IMR-90 (cell line): ENCODE results near the gene ADISSP. TPM values are rescaled to one million over a fixed set of nuclear protein-coding genes. Genes with fewer than 3 reads are reported as not detected.

ENCODE experiments used
- ATAC-seq: fragments of 200-7000 bp; cut with Tn5 transposase; 2 replicates; pipeline ENCODE4 v1.9.1; 2020; ENCODE audit warnings: low read depth, mild to moderate bottlenecking, moderate library complexity
- BruUV-seq: library from RNA; stranded (reverse); fragments of 400-500 nt; replicated peaks from 2 replicates; lab custom pipeline; 2021; lab: Mats Ljungman, UMichigan
- CTCF ChIA-PET: fragments of 300-600 bp; formaldehyde crosslinking; extraction: SDS; loops from one replicate; lab custom pipeline; 2021; ENCODE audit warnings: antibody characterized with exemption; lab: Yijun Ruan, JAX
- POLR2A ChIA-PET: fragments of 300-600 bp; sonication (Branson Sonifier 250); formaldehyde crosslinking; loops from one replicate; lab custom pipeline; 2022; ENCODE audit warnings: antibody characterized with exemption; ENCODE audit not compliant: unreplicated experiment; lab: Charles Lee
- DNase-seq: peaks from one replicate; pipeline ENCODE4 v3.0.0; 2013
- H2AFZ ChIP-seq: replicated peaks from 2 replicates; pipeline ENCODE3; 2013; ENCODE audit warnings: low read length, mild to moderate bottlenecking; ENCODE audit not compliant: poor library complexity
- H2AK5ac ChIP-seq: 2 replicates; pipeline ENCODE4 v1.6.1; 2013; ENCODE audit warnings: low read depth, low read length, inconsistent platforms
- H2AK9ac ChIP-seq: replicated peaks from 2 replicates; pipeline ENCODE3; 2013; ENCODE audit warnings: mild to moderate bottlenecking, low read depth, low read length, moderate library complexity; ENCODE audit not compliant: poor library complexity
- H2BK120ac ChIP-seq: 2 replicates; pipeline ENCODE4 v1.6.1; 2013; ENCODE audit warnings: low read depth, low read length, inconsistent platforms
- H2BK15ac ChIP-seq: 3 replicates; pipeline ENCODE4 v1.6.1; 2013; ENCODE audit warnings: low read depth, low read length, inconsistent platforms
- H2BK20ac ChIP-seq: 2 replicates; pipeline ENCODE4 v1.6.1; 2013; ENCODE audit warnings: low read depth, mild to moderate bottlenecking, inconsistent platforms, low read length, moderate library complexity
- H2BK5ac ChIP-seq: 2 replicates; pipeline ENCODE4 v1.6.1; 2013; ENCODE audit warnings: mild to moderate bottlenecking, low read depth, low read length, inconsistent platforms; ENCODE audit not compliant: poor library complexity, severe bottlenecking
- H3K14ac ChIP-seq: replicated peaks from 2 replicates; pipeline ENCODE4 v1.6.1; 2013; ENCODE audit warnings: low read depth, low read length, inconsistent platforms
- H3K18ac ChIP-seq: 2 replicates; pipeline ENCODE4 v1.6.1; 2013; ENCODE audit warnings: low read depth, low read length, control low read depth
- H3K23ac ChIP-seq: 2 replicates; pipeline ENCODE4 v1.6.1; 2013; ENCODE audit warnings: low read depth, low read length, inconsistent platforms
- H3K27ac ChIP-seq: 2 replicates; pipeline ENCODE4 v1.5.1; 2013; ENCODE audit warnings: mild to moderate bottlenecking, control low read depth, low read length; ENCODE audit not compliant: insufficient read depth
- H3K27me3 ChIP-seq: 2 replicates; pipeline ENCODE4 v1.6.1; 2013; ENCODE audit warnings: low read length; ENCODE audit not compliant: control insufficient read depth, insufficient read depth
- H3K36me3 ChIP-seq: 2 replicates; pipeline ENCODE4 v1.6.1; 2013; ENCODE audit warnings: low read length, mixed read lengths; ENCODE audit not compliant: control insufficient read depth, insufficient read depth
- H3K4ac ChIP-seq: 2 replicates; pipeline ENCODE4 v1.6.1; 2013; ENCODE audit warnings: low read depth, low read length, inconsistent platforms
- H3K4me1 ChIP-seq: 2 replicates; pipeline ENCODE4 v1.6.1; 2013; ENCODE audit warnings: low read length, mixed read lengths; ENCODE audit not compliant: control insufficient read depth, insufficient read depth
- H3K4me2 ChIP-seq: 2 replicates; pipeline ENCODE4 v1.6.1; 2013; ENCODE audit warnings: low read depth, mild to moderate bottlenecking, control low read depth, low read length, moderate library complexity
- H3K4me3 ChIP-seq: 2 replicates; pipeline ENCODE4 v1.5.1; 2013; ENCODE audit warnings: low read depth, mild to moderate bottlenecking, control low read depth, low read length, moderate library complexity; ENCODE audit not compliant: insufficient read depth
- H3K56ac ChIP-seq: 2 replicates; pipeline ENCODE4 v1.6.1; 2013; ENCODE audit warnings: low read length, inconsistent platforms; ENCODE audit not compliant: insufficient read depth; ENCODE audit errors: extremely low read depth
- H3K79me1 ChIP-seq, 2 experiments: 2 replicates each; pipeline ENCODE4 v1.6.1; 2013; ENCODE audit warnings: low read length in 2 of 2, inconsistent platforms in 1 of 2, low read depth in 1 of 2
- H3K9ac ChIP-seq: 2 replicates; pipeline ENCODE4 v1.6.1; 2013; ENCODE audit warnings: low read depth, low read length, control low read depth
- H3K9me1 ChIP-seq: 2 replicates; pipeline ENCODE4 v1.6.1; 2013; ENCODE audit warnings: low read length, inconsistent platforms; ENCODE audit not compliant: insufficient read depth
- H3K9me3 ChIP-seq: 2 replicates; pipeline ENCODE4 v1.6.1; 2013; ENCODE audit warnings: low read length; ENCODE audit not compliant: control insufficient read depth, insufficient read depth
- H4K20me1 ChIP-seq: 2 replicates; pipeline ENCODE4 v1.6.1; 2013; ENCODE audit warnings: low read length, inconsistent platforms; ENCODE audit not compliant: insufficient read depth
- H4K5ac ChIP-seq: 2 replicates; pipeline ENCODE4 v1.6.1; 2013; ENCODE audit warnings: mild to moderate bottlenecking, low read depth, low read length, control low read depth
- H4K8ac ChIP-seq, 2 experiments: 2 replicates each; pipeline ENCODE4 v1.6.1; 2013; ENCODE audit warnings: low read depth in 2 of 2, low read length in 2 of 2, control low read depth in 1 of 2, inconsistent platforms in 1 of 2
- H4K91ac ChIP-seq: 2 replicates; pipeline ENCODE4 v1.6.1; 2013; ENCODE audit warnings: low read depth, low read length, inconsistent platforms; ENCODE audit not compliant: insufficient read depth
- CEBPB ChIP-seq: IDR thresholded peaks from 2 replicates; pipeline ENCODE4 v1.6.1; 2012; ENCODE audit warnings: low read depth, low read length, improper control_type of control experiment
- CHD1 ChIP-seq: IDR thresholded peaks from 2 replicates; pipeline ENCODE4 v1.6.1; 2012; ENCODE audit warnings: low read depth, low read length, improper control_type of control experiment
- FOS ChIP-seq: fragments of 150-350 bp; IDR thresholded peaks from 2 replicates; pipeline ENCODE4 v1.6.1; 2016; ENCODE audit warnings: low read depth, low read length
- MAFK ChIP-seq: IDR thresholded peaks from 2 replicates; pipeline ENCODE4 v1.6.1; 2012; ENCODE audit warnings: low read depth, low read length, improper control_type of control experiment
- MAZ ChIP-seq: IDR thresholded peaks from 2 replicates; pipeline ENCODE4 v1.6.1; 2012; ENCODE audit warnings: low read depth, mild to moderate bottlenecking, low read length, improper control_type of control experiment, moderate library complexity, borderline replicate concordance
- MXI1 ChIP-seq: IDR thresholded peaks from 2 replicates; pipeline ENCODE4 v1.6.1; 2012; ENCODE audit warnings: low read depth, mild to moderate bottlenecking, low read length, moderate library complexity, borderline replicate concordance
- NFE2L2 ChIP-seq: fragments of 150-350 bp; IDR thresholded peaks from 2 replicates; pipeline ENCODE4 v1.6.1; 2016; ENCODE audit warnings: low read depth, mild to moderate bottlenecking, low read length
- POLR2A ChIP-seq: IDR thresholded peaks from 2 replicates; pipeline ENCODE4 v1.6.1; 2012; ENCODE audit warnings: mild to moderate bottlenecking, low read depth, low read length
- RAD21 ChIP-seq: IDR thresholded peaks from 2 replicates; pipeline ENCODE4 v1.6.1; 2012; ENCODE audit warnings: low read length, improper control_type of control experiment
- RCOR1 ChIP-seq: IDR thresholded peaks from 2 replicates; pipeline ENCODE4 v1.6.1; 2012; ENCODE audit warnings: mild to moderate bottlenecking, low read length, improper control_type of control experiment; ENCODE audit not compliant: insufficient replicate concordance
- RFX5 ChIP-seq: IDR thresholded peaks from 2 replicates; pipeline ENCODE4 v1.8.0; 2012; ENCODE audit warnings: low read depth, mild to moderate bottlenecking, low read length, moderate library complexity
- SMC3 ChIP-seq: fragments of 150-350 bp; IDR thresholded peaks from 2 replicates; pipeline ENCODE4 v1.6.1; 2016; ENCODE audit warnings: low read depth, mild to moderate bottlenecking, antibody characterized with exemption, low read length, moderate library complexity
- WGBS, 2 experiments: methylation state at CpG; one replicate each; pipeline versions ENCODE4 v1.1.5 to v1.1.7; 2013; ENCODE audit warnings: missing lambda C conversion rate in 2 of 2; ENCODE audit not compliant: insufficient read length in 1 of 2; ENCODE audit errors: extremely low coverage in 2 of 2; 5-methylcytosine and 5-hydroxymethylcytosine counted together
- dilution Hi-C: fragments of 300-500 bp; cut with HindIII; formaldehyde crosslinking; loops from one replicate; pipeline ENCODE4 v1.14.3; 2018; ENCODE audit warnings: low sequenced_read_pairs; ENCODE audit not compliant: unreplicated experiment
- in situ Hi-C: fragments of 300-500 bp; cut with MboI; formaldehyde crosslinking; loops from 3 replicates; pipeline ENCODE4 v1.14.3; 2019; ENCODE audit warnings: low sequenced_read_pairs, inconsistent platforms, mixed read lengths
- intact Hi-C: fragments of 100-400 bp; cut with micrococcal nuclease; formaldehyde crosslinking; loops from 2 replicates; pipeline ENCODE4 v1.10.0; 2022
- polyA plus RNA-seq, 3 experiments: library from polyadenylated mRNA; depleted of rRNA; stranded (reverse); fragments of >200 nt; gene quantifications; 2 replicates each; pipeline ENCODE4 v1.2.3, GENCODE V29; 2012; ENCODE audit warnings: low replicate concordance in 1 of 3
- total RNA-seq: library from RNA; depleted of rRNA; stranded (reverse); fragments of >200 nt; gene quantifications from 2 replicates; pipeline ENCODE4 v1.2.3, GENCODE V29; 2012
- TF ChIP-seq, protein P1 (sequence below): fragments of 150-350 bp; IDR thresholded peaks from 2 replicates; pipeline ENCODE4 v1.6.1; 2016; ENCODE audit warnings: low read depth, mild to moderate bottlenecking, low read length, moderate library complexity, borderline replicate concordance
- TF ChIP-seq, protein P2 (sequence below): conservative IDR thresholded peaks from 2 replicates; pipeline ENCODE4 v1.5.1; 2012; ENCODE audit warnings: mild to moderate bottlenecking, low read depth, low read length, improper control_type of control experiment
- TF ChIP-seq, protein P3 (sequence below): fragments of 150-350 bp; IDR thresholded peaks from 2 replicates; pipeline ENCODE4 v1.6.1; 2017; ENCODE audit warnings: mild to moderate bottlenecking, antibody characterized with exemption, low read length, low read depth

The ADISSP gene
- total and polyA plus RNA-seq, 2 of the 4 experiments (the other 2 are of a cell fraction): 31.9 to 58.2 TPM

DNA sequence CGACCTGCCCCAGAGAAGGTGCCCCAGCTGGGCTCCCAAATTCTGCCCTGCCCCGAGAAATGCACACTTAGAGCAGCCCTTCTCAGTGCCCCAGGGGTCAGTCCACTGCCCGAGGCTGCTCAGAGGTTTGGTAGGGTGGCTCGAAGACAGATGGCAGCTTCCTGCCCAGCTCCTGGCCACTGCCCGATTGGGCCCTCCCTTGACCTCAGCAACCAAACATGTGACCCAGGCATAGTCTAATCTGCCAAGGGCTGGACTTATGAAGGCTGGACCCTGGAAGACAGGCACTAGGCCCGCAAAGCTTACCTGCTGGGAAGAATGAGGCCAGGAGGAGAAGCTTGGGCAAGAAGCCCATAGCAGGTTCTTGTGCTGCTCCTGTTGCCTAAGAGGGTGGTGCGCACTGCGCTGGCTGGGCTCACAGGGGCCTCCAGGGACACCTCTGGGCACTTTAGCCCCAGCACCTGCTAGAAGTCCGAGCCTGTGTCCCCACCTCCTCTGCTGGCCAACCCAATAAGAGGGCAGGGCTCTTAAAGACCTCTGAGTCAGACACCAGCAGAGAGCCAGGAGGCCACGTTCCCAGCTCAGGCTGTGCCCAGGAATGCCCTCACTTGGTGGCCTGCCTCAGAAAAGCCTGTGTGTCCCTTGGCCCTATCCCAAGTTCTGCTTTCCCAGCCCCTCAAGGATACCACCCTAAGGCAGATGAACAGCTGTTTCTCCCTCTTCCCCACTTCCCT lies 60.6 kb downstream of the ADISSP start:
- no peak overlapping the region for H3K4ac ChIP-seq
- no peak overlapping the region for H2BK15ac ChIP-seq
- no peak overlapping the region for H4K5ac ChIP-seq
- no peak overlapping the region for H3K4me2 ChIP-seq
- no peak overlapping the region for H3K18ac ChIP-seq
- DNase-seq: peak; percentile 12
- no TSS peak for BruUV-seq
- POLR2A ChIA-PET: no interaction called here
- H3K23ac ChIP-seq: no peak overlapping the region
- H2AFZ ChIP-seq: no peak overlapping the region
- no peak overlapping the region for H3K4me3 ChIP-seq
- 93% methylated on average over 4 of the region's 10 CpGs; no CpG with 5 or more reads in 1 of the 2 experiments for WGBS, 2 experiments
- H3K9me3 ChIP-seq: peaks cover 2% of the 10 kb centered on the region; the same call in 1 of the 2 replicates
- CTCF ChIA-PET: interaction anchor here (2.2 kb wide), 1 partner anchor 30 kb away, joined by 8 read pairs; no protein-coding TSS in a partner anchor
- H4K8ac ChIP-seq: no peak overlapping the region
- H3K9ac ChIP-seq: no peak overlapping the region
- dilution Hi-C loops (no loop called here), intact Hi-C loops (no loop called here), in situ Hi-C loops (no loop called here)
- no peak overlapping the region for H4K91ac ChIP-seq
- no peaks in the 10 kb centered on the region for H3K9me1 ChIP-seq
- H2AK9ac ChIP-seq: no peak overlapping the region
- no peak overlapping the region for H3K14ac ChIP-seq
- H2BK20ac ChIP-seq: no peak overlapping the region
- no peak overlapping the region for H3K56ac ChIP-seq
- peaks cover 33% of the 10 kb centered on the region for H3K27me3 ChIP-seq
- H3K79me1 ChIP-seq: no peaks in the 10 kb centered on the region
- ATAC-seq: peak; percentile 62
- H2BK5ac ChIP-seq: no peak overlapping the region
- no peaks in the 10 kb centered on the region for H4K20me1 ChIP-seq
- no peak overlapping the region for H2AK5ac ChIP-seq
- no peaks in the 10 kb centered on the region for H3K4me1 ChIP-seq
- no peak overlapping the region for H3K27ac ChIP-seq
- no peak overlapping the region for H2BK120ac ChIP-seq
- no peaks in the 10 kb centered on the region for H3K36me3 ChIP-seq
- TF ChIP-seq NFE2L2 (no peak), POLR2A (no peak), MAFK (no peak), CHD1 (no peak), RCOR1 (no peak), RAD21 (no peak), FOS (no peak), RFX5 (no peak), CEBPB (no peak), MAZ (no peak), SMC3 (no peak), MXI1 (no peak)
- TF ChIP-seq, protein P1, sequence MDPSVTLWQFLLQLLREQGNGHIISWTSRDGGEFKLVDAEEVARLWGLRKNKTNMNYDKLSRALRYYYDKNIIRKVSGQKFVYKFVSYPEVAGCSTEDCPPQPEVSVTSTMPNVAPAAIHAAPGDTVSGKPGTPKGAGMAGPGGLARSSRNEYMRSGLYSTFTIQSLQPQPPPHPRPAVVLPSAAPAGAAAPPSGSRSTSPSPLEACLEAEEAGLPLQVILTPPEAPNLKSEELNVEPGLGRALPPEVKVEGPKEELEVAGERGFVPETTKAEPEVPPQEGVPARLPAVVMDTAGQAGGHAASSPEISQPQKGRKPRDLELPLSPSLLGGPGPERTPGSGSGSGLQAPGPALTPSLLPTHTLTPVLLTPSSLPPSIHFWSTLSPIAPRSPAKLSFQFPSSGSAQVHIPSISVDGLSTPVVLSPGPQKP: no peak
- TF ChIP-seq, protein P2, sequence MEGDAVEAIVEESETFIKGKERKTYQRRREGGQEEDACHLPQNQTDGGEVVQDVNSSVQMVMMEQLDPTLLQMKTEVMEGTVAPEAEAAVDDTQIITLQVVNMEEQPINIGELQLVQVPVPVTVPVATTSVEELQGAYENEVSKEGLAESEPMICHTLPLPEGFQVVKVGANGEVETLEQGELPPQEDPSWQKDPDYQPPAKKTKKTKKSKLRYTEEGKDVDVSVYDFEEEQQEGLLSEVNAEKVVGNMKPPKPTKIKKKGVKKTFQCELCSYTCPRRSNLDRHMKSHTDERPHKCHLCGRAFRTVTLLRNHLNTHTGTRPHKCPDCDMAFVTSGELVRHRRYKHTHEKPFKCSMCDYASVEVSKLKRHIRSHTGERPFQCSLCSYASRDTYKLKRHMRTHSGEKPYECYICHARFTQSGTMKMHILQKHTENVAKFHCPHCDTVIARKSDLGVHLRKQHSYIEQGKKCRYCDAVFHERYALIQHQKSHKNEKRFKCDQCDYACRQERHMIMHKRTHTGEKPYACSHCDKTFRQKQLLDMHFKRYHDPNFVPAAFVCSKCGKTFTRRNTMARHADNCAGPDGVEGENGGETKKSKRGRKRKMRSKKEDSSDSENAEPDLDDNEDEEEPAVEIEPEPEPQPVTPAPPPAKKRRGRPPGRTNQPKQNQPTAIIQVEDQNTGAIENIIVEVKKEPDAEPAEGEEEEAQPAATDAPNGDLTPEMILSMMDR: no peak
- TF ChIP-seq, protein P3, sequence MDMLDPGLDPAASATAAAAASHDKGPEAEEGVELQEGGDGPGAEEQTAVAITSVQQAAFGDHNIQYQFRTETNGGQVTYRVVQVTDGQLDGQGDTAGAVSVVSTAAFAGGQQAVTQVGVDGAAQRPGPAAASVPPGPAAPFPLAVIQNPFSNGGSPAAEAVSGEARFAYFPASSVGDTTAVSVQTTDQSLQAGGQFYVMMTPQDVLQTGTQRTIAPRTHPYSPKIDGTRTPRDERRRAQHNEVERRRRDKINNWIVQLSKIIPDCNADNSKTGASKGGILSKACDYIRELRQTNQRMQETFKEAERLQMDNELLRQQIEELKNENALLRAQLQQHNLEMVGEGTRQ: no peak
